ENCODE measurements around the gene COX19.

Gene COX19, protein sequence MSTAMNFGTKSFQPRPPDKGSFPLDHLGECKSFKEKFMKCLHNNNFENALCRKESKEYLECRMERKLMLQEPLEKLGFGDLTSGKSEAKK

DNA sequence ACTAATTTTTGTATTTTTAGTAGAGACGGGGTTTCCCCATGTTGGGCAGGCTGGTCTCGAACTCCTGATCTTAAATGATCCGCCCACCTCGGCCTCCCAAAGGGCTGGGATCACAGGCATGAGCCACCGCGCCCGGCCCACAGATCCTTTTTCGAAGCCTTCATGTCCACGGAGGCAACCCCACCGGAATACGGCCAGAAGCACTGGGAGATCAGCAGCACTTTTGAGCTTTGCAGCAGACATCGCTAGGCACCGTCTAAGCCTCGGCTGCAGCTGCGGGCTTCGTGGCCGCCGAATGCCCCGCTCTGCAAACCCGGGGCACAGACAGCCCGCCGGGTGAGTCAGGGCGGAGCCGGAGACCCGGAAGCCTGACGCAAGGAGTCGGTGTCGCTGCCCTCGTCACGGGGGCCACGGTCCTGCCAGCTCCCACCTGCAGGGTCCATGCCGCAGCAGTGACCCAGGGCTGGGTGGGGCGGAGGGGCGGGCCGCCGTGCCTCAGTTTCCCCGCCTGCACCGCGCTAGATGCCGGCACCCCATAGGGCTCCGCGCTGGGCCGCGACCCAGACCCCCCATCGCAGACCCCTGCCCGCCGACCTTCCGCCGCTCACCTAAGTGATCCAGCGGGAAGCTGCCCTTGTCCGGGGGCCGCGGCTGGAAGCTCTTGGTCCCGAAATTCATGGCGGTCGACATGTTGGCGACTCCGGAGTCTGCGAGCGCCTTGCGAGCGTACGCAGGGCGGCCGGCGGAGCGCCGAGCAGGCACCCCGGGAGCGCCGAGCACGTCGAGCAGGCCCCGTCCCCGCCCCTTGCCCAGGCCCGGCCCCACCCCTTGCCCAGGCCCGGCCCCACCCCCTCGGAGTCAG is at the start of gene COX19:
Gene COX19, minus strand, starts transcription at position 730 of the 862 bp plus-strand sequence. Its CDS starts 40 bp downstream, at position 690.
- peak; percentile 67 to 96 (median 90) for DNase-seq
- intact Hi-C loops (cut with DNase I), result no loop called here

- intact Hi-C loops (cut with DNase I), result no loop called here
- peak in 1 of 42 donors; percentile 0 for DNase-seq
These were observed 49.0 kb upstream of the COX19 start for GRCh38 chr7:1024331-1024841.

- intact Hi-C loops (cut with DNase I), result no loop called here
- DNase-seq, result peak in 1 of 42 donors; percentile 5
These were observed 47.6 kb upstream of the COX19 start for GRCh38 chr7:1022801-1023465.

- no peak for DNase-seq
- intact Hi-C loops (cut with DNase I), result no loop called here
These were observed 47.0 kb upstream of the COX19 start for GRCh38 chr7:1022356-1022755.

- DNase-seq, result peak in 1 of 42 donors; percentile 5
- intact Hi-C loops (cut with DNase I), result no loop called here
These were observed 46.6 kb upstream of the COX19 start for GRCh38 chr7:1021931-1022330.

- intact Hi-C loops (cut with DNase I), result no loop called here
- DNase-seq, result no peak
These were observed 46.0 kb upstream of the COX19 start for GRCh38 chr7:1021366-1021765.

- no peak for DNase-seq
- intact Hi-C loops (cut with DNase I), result no loop called here
These were observed 45.5 kb upstream of the COX19 start for GRCh38 chr7:1020849-1021251.

DNA sequence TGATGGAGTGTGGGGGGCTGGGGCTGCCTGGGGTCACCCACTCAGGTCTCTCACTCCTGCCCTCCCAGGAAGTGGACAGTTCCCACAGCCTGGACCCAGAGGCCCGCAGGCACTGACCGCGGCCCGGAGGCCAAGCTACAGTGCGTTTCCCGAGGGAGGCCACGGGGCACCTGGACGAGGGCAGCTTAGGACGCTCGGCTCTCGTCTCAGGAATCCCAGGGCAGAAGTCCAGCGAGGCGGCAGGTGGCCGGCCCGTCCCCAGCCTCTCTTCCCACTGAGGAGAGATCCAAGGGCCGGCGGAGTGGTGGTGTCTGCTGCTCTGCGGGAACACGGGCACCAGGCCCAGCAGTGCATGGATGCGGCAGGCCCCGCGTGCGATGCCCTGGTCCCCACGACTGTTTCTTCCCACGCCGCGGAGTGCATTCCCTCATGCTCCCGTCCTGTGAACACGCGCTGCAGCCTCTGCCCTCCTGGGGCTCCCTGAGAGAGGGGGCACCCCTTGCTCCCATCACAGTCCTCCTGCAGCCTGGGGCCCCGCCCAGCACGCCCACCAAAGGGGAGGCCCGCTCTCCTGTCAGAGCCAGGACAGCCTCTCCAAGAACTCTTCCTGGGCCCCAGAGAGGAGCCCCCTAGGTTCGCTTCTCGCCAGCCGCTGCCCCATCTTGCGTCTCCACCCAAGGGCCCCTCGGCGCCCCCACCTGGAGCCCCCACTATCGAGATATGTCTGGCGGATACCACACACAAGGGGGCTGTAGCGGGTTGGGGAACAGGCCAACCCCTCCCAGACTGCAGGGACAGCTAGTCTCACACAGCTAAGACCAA is 44.7 kb upstream of the COX19 start:
- intact Hi-C loops (cut with DNase I), result no loop called here
- no peak for DNase-seq

DNA sequence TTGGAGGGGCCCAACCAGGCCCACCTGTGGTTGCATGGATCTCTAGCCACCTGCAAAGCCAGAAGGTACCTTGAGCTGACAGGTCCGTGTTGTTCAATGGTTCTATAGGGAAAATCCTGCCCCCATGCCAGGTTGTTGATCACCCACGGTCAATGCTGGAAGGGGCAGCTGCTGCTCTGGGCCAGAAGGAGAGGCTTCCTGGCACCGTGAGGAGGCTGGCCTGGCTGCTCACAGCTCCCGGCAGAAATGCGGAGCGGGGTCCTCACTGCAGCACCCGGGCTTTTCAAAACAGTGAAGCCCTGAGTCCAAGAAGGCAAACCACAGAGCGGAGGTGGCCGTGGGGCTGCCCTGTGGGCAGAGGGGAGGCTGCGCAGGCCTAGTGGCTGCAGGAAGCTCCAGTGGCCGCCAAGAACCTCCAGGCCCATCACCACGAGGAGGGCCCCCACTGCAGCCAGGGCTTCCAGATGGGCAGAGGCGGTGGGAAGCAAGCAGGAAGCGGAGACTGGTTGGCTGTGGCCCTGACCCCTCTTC is 44.0 kb upstream of the COX19 start:
- no peak for DNase-seq
- intact Hi-C loops (cut with DNase I), result no loop called here

DNA sequence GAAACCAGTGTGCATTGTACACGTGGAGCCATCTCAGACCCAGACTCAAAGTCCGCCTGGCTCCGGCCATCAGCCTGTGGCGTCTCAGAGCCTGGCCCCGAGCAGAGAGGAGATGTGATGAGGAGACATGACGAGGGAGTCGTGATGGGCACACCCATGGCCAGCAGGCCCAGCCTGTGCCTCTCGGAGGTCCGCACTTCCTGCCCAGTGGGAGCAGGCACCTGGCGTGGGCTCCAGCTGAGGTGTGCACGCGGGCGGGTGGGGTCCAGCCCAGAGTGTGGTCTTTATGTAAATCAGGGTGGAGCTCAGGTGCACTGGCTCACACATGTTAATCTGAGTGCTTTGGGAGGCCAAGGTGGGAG is 43.0 kb upstream of the COX19 start:
- DNase-seq, result no peak
- intact Hi-C loops (cut with DNase I), result no loop called here

DNA sequence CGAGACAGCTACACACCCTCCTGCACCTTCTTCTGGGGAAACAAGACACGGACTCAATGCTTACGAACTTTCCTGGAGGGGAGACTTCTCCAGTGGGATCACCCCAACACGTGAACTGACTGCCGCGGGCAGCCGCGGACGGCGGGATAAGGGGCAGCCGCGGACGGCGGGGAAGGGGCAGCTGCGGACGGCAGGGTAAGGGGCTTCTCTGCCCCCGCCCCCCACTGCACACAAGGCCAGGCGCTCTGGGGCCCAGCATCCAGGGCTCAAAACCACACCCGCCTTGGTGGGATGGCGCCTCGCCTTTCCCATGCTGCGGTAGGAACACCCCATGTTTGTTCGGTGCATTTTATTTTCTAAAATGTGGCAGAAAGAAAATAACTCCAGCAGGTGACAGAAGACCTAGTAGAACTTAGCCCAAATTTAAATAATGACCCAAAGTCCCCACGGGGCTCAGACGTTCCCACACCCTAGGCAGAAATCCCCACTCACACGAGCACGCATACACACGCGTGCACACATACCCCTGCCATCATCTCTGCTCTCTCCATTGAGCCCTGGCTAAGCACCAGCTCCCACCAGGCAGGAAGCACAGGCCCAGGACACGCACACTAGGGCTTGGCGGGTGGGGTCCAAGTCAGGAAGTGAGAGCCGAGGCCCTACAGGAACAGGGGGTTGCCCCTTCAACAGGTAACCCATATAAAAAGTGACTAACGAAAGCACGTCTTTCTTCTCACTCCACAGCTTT is 42.4 kb upstream of the COX19 start:
- intact Hi-C loops (cut with DNase I), result no loop called here
- peak in 1 of 42 donors; percentile 2 for DNase-seq

- intact Hi-C loops (cut with DNase I), result no loop called here
- DNase-seq, result peak in 1 of 42 donors; percentile 5
These were observed 41.5 kb upstream of the COX19 start for GRCh38 chr7:1016577-1017531.

- DNase-seq, result peak in 2 of 42 donors; percentile 3 to 5
- intact Hi-C loops (cut with DNase I), result no loop called here
These were observed 40.1 kb upstream of the COX19 start for GRCh38 chr7:1015196-1016121.

DNA sequence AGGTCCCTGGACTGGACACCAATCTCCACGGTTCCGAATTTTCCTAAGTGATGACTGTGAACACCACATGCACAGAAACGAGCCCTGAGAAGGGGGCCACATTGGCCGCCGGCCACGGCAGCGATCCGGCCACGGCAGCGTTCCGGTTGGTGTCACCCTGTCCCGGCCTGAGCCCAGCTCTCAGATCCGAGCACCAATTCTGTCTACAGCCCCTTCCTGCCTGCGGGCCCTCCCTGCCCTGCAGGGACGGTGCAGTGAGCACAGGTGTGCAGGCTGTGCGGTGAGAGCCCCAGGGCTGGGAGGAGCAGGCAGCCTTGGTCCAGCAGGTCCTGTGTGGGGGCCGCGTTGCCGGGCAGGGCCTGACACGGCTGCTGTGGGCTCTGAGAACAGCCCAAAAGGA is 39.3 kb upstream of the COX19 start:
- peak in 1 of 42 donors; percentile 3 for DNase-seq
- intact Hi-C loops (cut with DNase I), result no loop called here

- intact Hi-C loops (cut with DNase I), result no loop called here
- DNase-seq, result no peak
These were observed 38.2 kb upstream of the COX19 start for GRCh38 chr7:1013581-1013980.

- DNase-seq, result no peak
- intact Hi-C loops (cut with DNase I), result no loop called here
These were observed 37.4 kb upstream of the COX19 start for GRCh38 chr7:1012716-1013095.

Measured in head of caudate nucleus (tissue), 42 donors.